HG03460 (cell line): ENCODE results near the gene TMEM163.
A peak's percentile ranks its signal among the peaks of the same experiment; 100 is the strongest.

Experiments used
- ATAC-seq: cut with Tn5 transposase; IDR thresholded peaks from one replicate; pipeline ENCODE4 v1.9.1; 2021; ENCODE audit not compliant: unreplicated experiment

The TMEM163 gene

DNA sequence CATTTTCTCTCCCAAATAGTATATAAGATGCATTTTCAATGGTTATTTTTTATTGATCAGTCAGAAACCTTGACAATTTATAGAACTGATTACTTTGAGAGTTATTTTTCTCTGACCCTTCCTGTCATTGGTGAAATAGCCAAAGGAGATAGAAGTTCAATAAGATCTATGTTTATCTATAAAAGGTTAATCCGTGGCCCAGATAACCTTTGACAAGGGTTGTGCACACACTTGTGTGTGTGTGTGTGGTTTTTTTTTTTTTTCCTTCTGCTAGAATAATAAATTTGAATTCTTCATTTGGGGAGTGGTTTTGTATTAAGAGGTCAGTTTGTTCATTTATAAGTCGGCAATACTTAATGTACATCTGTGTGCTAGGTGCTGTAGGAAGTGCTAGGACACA, 304.9 kb downstream of the TMEM163 start:
- no peak for ATAC-seq

DNA sequence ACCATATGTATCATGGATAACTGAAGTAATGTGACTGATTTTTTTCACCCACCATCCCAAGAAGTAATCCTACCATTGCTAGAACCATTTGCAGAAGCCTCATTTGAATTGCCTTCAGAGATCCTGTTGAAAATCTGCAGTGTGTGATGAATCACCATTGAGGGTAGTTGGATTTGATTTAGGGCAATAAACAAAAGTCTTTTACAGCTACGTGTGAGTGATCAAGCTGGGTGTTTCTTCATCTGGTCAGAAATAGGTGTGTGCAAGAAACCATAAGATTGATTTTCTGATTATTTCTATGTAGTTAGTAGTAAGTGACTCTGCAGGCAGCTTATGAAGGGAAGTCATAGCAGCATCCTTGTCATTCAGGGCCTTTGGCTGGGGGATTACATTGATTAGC, 305.4 kb downstream of the TMEM163 start:
- no peak for ATAC-seq

DNA sequence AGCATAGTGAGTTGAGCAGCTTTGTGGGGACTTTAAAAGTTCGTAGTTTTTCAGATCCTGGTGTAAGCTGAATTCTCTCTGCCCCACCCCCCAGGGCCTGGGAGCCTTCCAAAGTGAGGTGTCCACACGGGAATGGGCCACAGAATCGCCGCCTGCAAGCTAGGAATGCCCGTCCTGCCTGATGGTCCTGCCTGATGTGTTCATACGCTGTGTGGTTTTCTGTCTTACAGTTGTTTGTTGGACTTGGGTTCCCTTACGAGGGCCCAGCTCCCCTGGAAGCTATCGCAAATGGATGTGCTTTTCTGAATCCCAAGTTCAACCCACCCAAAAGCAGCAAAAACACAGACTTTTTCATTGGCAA, 306.2 kb downstream of the TMEM163 start:
- ATAC-seq, result no peak

DNA sequence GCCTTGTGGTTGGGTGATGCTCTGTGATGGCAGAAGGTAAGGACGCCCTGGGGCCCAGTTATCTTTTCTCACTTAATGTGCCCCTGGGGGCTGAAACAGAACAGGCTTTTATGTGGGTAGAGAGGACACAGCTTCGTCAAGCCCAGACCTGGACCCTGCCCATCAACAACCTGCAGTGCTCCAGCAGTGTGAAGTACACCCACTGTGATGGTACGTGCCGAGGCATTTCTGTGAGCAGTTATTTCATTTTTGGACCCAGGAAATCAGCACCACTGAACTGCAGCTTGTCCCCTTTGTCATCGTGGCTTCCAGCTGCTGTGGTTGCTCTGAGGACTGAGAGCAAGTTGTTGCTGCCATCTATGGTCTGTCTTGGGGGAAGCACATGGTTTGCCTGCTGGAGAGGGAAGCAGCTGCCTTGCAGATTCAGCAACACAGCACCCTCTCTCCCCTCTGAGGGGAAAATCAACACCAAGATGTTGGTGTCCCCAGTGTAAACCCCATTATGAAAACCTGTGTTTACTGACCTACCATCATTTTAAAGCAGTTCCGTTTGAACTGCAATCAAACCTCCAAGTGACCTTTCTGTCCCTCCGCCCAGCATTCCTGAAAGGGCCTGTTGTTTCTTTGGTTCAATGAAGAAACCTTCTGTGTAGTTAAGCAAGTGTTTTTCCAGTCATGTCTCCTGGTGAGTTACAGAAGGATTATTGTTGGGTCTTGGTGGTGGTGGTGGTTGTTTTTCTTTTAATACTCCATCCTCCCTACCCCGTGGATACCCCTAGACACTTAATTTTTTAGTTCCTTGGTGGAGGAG, 306.8 kb downstream of the TMEM163 start:
- peak; percentile 96 for ATAC-seq

DNA sequence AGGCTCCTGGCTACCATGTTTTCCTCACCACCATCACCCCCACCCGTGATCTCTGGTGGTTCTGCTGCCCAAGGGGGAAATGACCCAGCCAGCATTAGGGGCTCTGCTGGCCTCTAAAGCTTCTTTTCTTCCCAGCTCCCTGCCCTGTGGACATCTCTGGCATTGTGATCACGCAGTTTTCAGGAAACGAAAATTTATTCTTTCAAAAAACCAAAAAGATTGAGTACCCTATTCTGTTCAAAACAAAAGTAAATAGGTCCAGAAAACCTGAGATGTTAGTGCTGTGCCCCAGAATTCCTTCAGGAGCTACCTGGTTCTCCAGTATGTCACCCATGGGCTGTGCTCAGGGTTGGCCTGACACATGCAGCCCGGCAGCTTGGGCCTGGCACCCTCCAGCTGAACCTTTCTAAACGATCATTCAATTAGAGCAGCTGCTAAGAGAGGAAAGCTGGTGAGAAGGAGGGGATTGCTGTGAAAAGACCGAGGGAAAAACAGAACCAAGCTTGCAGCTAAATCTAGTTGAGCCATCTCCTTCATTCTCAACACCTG, 307.4 kb downstream of the TMEM163 start:
- ATAC-seq, result no peak

DNA sequence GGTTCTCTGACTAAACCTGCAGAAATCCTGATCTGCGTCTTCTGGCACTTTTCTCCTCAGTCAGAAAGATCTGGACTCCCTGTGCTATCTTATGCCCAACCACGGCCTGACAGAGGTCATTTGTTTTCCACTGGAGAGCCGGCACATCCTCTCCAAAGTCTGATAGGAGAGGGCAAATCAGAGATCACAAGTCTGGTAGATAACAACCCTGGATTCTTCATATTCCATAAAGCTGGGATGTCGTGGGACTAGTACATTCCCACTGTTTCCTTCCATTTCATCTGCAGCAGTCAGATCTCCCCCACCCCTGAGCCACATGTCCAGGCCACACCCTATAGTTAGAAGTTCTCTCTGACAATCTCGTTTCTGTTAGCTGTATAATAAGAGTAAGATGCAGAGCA, 308.0 kb downstream of the TMEM163 start:
- no peak for ATAC-seq

DNA sequence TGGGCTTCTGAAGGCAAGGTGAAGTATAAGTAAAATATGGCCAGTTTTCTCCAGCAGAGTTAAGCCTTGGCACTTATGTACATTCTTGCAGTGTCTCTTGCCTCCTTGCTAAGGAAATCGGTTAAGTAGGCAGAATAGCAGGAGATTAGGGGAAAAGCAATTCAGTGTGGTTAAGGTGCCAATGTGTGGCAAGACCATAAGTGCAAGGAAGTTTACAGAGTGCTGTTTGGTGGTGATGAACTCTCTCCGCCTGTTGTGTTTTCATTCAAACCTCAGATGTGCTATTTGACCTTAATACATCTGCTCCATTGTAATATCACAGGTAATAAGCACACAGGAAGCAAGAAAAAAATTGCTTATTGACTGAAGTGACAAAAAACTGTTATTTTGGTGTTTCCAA, 308.8 kb downstream of the TMEM163 start:
- no peak for ATAC-seq

DNA sequence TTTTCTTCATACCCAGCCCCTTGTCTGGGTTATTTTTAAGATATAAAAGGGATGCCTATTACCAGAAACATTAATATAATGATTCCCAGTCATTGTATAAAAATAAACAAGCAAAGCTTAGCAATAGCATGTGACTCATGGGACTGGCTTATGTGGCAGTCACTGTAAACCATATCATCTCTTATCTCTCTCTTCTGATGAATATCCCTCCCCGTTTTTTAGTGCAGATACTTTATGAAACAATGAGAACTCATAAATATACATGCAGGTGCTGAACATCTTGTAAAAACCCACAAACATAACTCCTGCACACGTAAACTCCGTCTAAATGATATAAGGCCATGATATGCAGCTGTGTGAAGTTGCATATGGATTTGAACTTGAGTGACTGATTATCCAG, 310.0 kb downstream of the TMEM163 start:
- no peak for ATAC-seq

DNA sequence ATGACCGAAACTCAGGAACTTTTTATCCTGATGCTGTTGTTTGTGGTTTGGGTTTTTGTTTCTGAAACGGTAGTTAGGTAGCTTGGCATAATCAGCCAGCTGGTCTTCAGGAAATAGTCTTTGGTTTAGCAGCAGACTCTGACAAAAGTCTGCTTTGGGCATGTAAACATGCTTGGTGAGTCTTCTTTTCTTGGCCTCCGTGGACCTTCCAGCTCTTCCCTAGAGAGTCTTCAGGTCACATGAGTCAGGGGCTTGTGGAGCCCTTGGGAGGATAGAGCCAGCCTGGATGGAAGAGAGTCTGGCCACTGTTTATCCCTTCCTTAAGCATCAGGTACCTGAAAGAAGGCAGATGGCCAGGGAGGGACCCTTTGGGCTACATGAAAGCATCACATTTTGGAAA, 310.4 kb downstream of the TMEM163 start:
- ATAC-seq, result no peak

DNA sequence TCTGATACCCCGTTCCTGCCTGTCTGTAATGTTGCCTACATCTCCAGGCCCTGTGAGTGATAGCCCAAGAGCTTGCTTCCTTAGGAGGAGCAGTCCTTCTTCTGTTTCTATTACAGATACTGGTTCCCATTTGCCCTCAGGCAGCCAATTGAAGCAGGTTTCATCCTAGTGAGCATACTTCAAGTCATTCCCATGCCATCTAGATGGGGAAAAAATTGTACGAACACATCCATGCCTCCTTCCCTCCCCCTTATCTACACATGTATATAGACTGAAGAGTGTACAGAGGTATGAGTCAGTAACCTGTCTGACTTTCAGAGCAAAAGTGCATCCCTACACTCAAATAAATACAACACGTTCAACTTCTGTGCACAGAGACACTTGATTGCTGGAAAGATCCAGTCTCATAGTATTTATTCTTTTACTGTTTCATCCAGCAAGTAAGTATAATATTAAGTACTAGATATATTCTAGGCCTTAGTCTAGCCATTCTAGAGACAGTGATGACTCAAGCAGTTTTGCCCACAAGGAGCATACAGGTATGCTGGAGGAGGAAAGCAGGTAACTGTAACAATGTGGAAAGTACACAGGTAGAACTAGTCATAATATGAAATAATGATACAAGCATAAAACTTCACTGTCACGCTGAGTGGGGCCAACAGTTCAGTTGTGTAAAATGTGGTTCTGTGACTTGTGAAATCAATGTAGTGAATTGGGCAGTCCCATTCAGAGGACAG, 311.5 kb downstream of the TMEM163 start:
- no peak for ATAC-seq

DNA sequence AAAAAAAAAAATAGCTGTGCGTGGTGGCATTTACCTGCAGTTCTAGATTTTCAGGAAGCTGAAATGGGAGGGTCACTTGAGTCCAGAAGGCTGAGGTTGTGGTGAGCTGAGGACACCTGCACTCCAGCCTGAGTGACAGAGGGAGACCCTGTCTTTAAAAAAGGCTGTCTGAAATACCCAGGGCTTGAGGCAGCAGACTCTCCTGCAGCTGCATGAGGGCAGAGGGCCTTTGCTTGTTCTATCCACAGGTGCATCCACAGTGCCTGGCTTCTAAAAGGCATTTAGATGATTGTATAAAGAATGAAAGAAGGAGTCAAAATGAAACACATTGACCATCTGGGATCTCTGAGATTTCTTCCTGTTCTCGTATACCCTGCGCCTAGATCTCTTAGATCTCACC, 312.1 kb downstream of the TMEM163 start:
- no peak for ATAC-seq

DNA sequence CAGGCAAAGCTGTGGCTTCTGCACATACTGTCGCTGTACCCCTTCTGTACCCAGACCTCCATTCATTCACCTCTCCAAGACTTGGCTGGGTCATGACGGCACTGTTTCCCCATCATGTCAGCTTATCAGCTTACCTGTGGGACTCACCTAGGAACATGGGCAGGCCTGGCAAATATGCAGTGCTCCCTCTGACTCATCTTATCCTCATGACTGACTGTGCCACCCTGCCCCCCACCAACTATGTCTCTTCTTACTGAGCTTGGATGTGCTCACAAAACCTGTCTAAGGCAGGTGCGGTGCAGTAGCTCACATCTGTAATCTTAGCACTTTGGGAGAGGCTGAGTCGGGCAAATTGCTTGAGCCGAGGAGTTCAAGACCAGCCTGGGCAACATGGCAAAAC, 312.5 kb downstream of the TMEM163 start:
- no peak for ATAC-seq
